SJSA1 (cell line): ENCODE results near the gene FMOD. TPM values are rescaled to one million over a fixed set of nuclear protein-coding genes. Genes with fewer than 3 reads are reported as not detected.
"Not testable (repeated sequence)": the region's sequence is repeated elsewhere in the genome, so short reads cannot be mapped to it uniquely, and the experiment has no call there.

Source experiments
- DNase-seq, 2 experiments: peaks; one replicate each; pipeline ENCODE4 v3.0.0-alpha.2; 2015 to 2020; ENCODE audit warnings: low spot score in 2 of 2, low read depth in 1 of 2
- H3K27ac ChIP-seq: fragments of 250-450 bp; sonication (Bioruptor Pico); 2 replicates; pipeline ENCODE4 v1.5.1; 2020; ENCODE audit warnings: mild to moderate bottlenecking, moderate library complexity
- H3K27me3 ChIP-seq: fragments of 250-450 bp; sonication (Bioruptor Pico); replicated peaks from 2 replicates; pipeline ENCODE4 v1.5.1; 2020; ENCODE audit warnings: mild to moderate bottlenecking, moderate library complexity
- H3K36me3 ChIP-seq: fragments of 250-450 bp; sonication (Bioruptor Pico); 2 replicates; pipeline ENCODE4 v1.5.1; 2020; ENCODE audit warnings: mild to moderate bottlenecking
- H3K4me1 ChIP-seq: fragments of 250-450 bp; sonication (Bioruptor Pico); replicated peaks from 2 replicates; pipeline ENCODE4 v1.6.1; 2021; ENCODE audit warnings: mild to moderate bottlenecking
- H3K4me3 ChIP-seq: fragments of 250-450 bp; sonication (Bioruptor Pico); 2 replicates; pipeline ENCODE4 v1.5.1; 2020; ENCODE audit warnings: mild to moderate bottlenecking
- H3K9me3 ChIP-seq: fragments of 250-450 bp; sonication (Bioruptor Pico); replicated peaks from 2 replicates; pipeline ENCODE4 v1.5.1; 2020; ENCODE audit warnings: mild to moderate bottlenecking
- total RNA-seq: library from RNA; depleted of rRNA; stranded (reverse); fragments of >200 nt; shearing (Covaris generic); gene quantifications from 2 replicates; pipeline ENCODE4 v1.2.3, GENCODE V29; 2014

The FMOD gene
- total RNA-seq, 1 experiment from 2014 or later = 0.87 TPM

GRCh38 chr1:203314025-203314759 lies 36.7 kb downstream of the FMOD start:
- H3K4me3 ChIP-seq, H3K4me1 ChIP-seq, H3K27me3 ChIP-seq, H3K36me3 ChIP-seq, DNase-seq, H3K27ac ChIP-seq, H3K9me3 ChIP-seq: not testable (repeated sequence)

DNA sequence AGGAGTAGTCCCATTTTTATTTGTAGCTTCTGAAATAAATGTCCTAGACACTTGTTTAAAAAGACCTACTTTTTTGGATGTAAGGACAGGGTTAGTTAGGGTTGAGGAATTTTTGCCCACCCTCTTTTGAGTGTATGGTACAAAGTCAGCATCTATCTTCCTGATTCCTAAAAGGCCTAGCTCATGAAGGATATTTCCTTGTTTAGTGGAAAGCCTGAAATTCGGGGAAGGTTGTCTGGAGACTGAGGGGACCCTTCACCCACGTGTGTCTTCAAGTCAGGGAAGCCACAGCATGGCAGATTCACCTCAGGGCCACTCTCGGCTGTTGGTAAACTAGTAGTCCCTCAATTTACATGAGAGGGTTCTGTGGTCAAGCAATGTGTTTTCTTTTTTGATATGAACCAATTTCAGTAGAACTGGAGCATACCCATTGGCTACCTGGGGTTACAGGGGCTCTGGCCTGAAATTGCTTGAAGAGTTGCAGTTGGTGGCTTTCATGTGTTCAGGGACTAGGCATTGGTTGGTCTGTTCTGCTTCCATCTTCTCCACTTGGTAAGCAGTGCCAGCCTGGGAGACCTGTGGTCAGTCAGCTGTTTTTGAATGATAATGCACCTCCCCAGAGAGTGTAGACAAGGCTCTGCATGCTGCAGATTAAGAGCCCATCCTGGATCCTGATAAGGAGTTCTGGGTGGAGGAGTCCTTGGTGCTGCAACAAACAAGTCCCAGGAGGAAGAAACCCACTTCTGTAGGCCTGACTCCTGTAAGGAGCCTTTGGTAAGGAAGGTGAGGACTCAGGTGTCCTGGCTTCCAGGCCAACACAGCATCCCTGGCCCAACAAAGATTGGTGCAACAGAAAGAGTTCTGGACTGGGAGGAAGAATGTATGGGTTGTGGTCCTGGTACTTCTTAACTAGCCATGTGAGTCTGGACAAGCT lies 39.3 kb downstream of the FMOD start:
- no peaks in the 10 kb centered on the region for H3K9me3 ChIP-seq
- no peak overlapping the region for H3K4me3 ChIP-seq
- peaks cover 5% of the 10 kb centered on the region for H3K4me1 ChIP-seq
- no peaks in the 10 kb centered on the region for H3K27me3 ChIP-seq
- DNase-seq = no peak
- no peak overlapping the region for H3K27ac ChIP-seq
- H3K36me3 ChIP-seq = no peaks in the 10 kb centered on the region; the same call in 1 of the 2 replicates

GRCh38 chr1:203308923-203309331 lies 42.0 kb downstream of the FMOD start:
- DNase-seq = no peak
- Histone ChIP-seq H3K36me3 (no peaks in the 10 kb centered on the region; the same call in 1 of the 2 replicates), H3K27me3 (no peaks in the 10 kb centered on the region), H3K27ac (no peak overlapping the region), H3K9me3 (no peaks in the 10 kb centered on the region), H3K4me1 (peaks cover 21% of the 10 kb centered on the region), H3K4me3 (no peak overlapping the region)

GRCh38 chr1:203308328-203308922 lies 42.5 kb downstream of the FMOD start:
- Histone ChIP-seq H3K4me3 (no peak overlapping the region), H3K9me3 (no peaks in the 10 kb centered on the region), H3K27ac (no peak overlapping the region), H3K27me3 (no peaks in the 10 kb centered on the region), H3K36me3 (no peaks in the 10 kb centered on the region; the same call in 1 of the 2 replicates), H3K4me1 (peaks cover 21% of the 10 kb centered on the region)
- DNase-seq = no peak

- no peak overlapping the region for H3K4me3 ChIP-seq
- DNase-seq = no peak
- H3K27ac ChIP-seq = no peak overlapping the region
- H3K27me3 ChIP-seq = no peaks in the 10 kb centered on the region
- H3K36me3 ChIP-seq = no peaks in the 10 kb centered on the region; the same call in 1 of the 2 replicates
- H3K9me3 ChIP-seq = no peaks in the 10 kb centered on the region
- peaks cover 21% of the 10 kb centered on the region for H3K4me1 ChIP-seq
These were observed 43.2 kb downstream of the FMOD start for GRCh38 chr1:203307641-203308126.

DNA sequence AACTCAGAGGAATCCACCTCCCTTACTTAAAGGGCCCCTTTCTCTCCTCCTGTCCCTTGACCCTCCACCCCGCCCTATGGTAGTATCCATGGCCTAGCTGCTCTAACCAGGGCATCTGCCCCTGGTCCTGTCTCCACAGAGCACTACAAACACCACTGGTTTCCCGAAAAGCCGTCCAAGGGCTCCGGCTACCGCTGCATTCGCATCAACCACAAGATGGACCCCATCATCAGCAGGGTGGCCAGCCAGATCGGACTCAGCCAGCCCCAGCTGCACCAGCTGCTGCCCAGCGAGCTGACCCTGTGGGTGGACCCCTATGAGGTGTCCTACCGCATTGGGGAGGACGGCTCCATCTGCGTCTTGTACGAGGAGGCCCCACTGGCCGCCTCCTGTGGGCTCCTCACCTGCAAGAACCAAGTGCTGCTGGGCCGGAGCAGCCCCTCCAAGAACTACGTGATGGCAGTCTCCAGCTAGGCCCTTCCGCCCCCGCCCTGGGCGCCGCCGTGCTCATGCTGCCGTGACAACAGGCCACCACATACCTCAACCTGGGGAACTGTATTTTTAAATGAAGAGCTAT lies 43.9 kb downstream of the FMOD start:
- H3K9me3 ChIP-seq = no peaks in the 10 kb centered on the region
- H3K4me1 ChIP-seq = peaks cover 21% of the 10 kb centered on the region
- DNase-seq = no peak
- H3K27me3 ChIP-seq = no peaks in the 10 kb centered on the region
- no peaks in the 10 kb centered on the region; the same call in 1 of the 2 replicates for H3K36me3 ChIP-seq
- H3K4me3 ChIP-seq = 0 out of 2 replicates have a peak overlapping the region, but pooled peaks have one; percentile 73
- H3K27ac ChIP-seq = no peak overlapping the region

DNA sequence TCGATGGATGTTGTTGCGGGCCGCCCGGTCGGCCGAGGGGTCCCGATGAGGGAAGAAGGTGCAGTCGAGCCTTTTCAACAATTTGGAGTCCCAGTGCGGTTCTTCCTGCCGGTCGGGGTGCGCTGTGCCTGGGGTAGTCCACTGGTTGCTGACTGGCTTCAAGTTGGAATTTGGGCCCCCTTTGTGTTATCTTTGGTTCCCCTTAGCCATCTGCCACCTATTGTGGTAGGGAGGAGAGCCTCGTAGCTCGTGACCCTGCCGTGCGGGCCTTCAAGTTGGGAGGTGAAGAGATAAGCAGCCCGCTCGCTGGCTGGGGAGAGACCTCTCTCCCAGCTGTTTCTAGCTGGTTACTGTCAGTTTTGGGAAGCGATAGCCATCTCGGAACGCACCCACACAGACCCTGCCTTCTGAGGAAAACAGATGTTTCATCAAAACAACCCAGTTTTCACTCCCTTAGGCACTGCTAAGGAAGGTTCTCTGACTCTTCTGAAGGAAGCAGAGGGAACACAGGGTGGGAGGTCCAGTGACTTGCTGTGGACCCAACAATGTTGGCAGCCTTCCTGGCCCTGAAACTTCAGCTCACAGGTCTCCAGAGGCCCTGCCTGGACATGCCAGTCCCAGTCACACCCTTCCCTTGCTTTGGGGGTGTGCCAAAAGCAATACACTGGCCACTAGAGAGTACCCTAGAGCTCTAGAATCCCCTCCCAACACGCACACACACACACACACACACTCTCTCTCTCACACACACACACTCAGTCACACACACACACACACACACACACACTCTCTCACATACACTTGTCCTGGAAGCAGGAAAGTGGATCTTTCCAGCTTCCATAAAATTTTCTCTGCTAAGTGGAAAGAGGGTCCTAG lies 44.6 kb downstream of the FMOD start:
- Histone ChIP-seq H3K4me1 (peaks cover 21% of the 10 kb centered on the region), H3K27me3 (no peaks in the 10 kb centered on the region), H3K4me3 (peak overlapping the region; percentile 73), H3K36me3 (no peaks in the 10 kb centered on the region; the same call in 1 of the 2 replicates), H3K27ac (no peak overlapping the region), H3K9me3 (no peaks in the 10 kb centered on the region)
- DNase-seq = peak; percentile 77 to 91

GRCh38 chr1:203305809-203306088 lies 45.2 kb downstream of the FMOD start:
- Histone ChIP-seq H3K4me3 (peak overlapping the region; percentile 73), H3K27ac (peak overlapping the region; percentile 49), H3K9me3 (no peaks in the 10 kb centered on the region), H3K4me1 (peaks cover 21% of the 10 kb centered on the region), H3K36me3 (no peaks in the 10 kb centered on the region; the same call in 1 of the 2 replicates), H3K27me3 (no peaks in the 10 kb centered on the region)
- no peak for DNase-seq

GRCh38 chr1:203304919-203305808 lies 45.8 kb downstream of the FMOD start, which contains the start of gene BTG2:
TSS of gene BTG2 (plus strand) at chr1:203305519. CDS start at chr1:203305607, 88 bp downstream.
- Histone ChIP-seq H3K4me3 (peak within 1 kb of the TSS; percentile 73), H3K27ac (peak within 1 kb of the TSS; percentile 49), H3K27me3 (no peaks in the 10 kb centered on the region), H3K4me1 (peaks cover 21% of the 10 kb centered on the region), H3K36me3 (no peaks in the 10 kb centered on the region; the same call in 1 of the 2 replicates), H3K9me3 (no peaks in the 10 kb centered on the region)
- DNase-seq = peak; percentile 81 to 86

DNA sequence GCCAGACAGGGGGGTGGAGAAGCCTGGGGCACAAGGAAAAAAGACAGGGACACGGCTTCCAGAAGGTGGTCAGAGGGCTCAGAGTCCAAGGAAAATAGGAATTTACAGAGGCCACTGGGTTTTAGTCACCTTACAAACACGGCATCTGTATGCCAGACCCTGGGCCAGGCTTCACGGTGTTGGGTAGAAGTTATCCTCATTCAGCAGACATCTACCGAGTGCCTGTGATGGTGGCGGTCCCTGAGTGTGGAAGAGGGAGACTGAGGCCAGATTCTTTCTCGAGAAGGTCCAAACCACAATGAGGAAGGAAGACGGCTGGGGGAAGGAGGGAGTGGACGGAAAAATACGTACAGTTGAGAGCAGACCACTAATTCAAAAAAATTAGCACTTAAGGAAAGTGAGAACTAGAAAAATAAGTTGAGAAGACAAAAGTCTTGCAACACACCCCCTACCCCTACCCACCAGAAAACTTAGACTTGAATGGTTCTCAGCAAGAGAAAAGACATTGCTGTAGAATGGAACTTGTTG lies 46.5 kb downstream of the FMOD start:
- H3K4me3 ChIP-seq = peak overlapping the region; percentile 73

DNA sequence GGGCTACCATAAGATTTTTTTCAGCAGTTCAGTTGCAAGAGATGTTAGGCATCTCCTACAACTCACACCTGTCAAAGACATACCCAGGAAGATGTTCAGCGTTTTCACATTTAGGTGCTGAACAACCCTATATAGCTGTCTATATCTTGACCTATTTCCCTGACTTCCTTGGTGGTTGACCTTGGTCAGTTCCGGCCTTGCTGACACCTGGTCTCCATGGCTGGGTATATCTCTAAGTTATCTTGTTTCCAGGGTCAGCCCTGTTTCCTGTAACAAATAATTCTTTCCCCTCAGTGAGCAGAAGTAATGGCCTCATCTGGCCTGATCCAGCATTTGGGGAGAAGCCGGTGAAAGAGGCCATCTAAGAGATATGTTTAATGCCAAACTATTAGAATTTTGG lies 48.0 kb downstream of the FMOD start:
- Histone ChIP-seq H3K4me3 (no peak overlapping the region), H3K4me1 (peaks cover 21% of the 10 kb centered on the region), H3K9me3 (no peaks in the 10 kb centered on the region), H3K36me3 (no peaks in the 10 kb centered on the region; the same call in 1 of the 2 replicates), H3K27ac (no peak overlapping the region), H3K27me3 (no peaks in the 10 kb centered on the region)
- DNase-seq = no peak

More for the DNA sequence above, 46.5 kb downstream of the FMOD start:
- H3K27ac ChIP-seq = no peak overlapping the region
- no peaks in the 10 kb centered on the region for H3K27me3 ChIP-seq
- no peaks in the 10 kb centered on the region for H3K9me3 ChIP-seq
- no peaks in the 10 kb centered on the region; the same call in 1 of the 2 replicates for H3K36me3 ChIP-seq
- peaks cover 21% of the 10 kb centered on the region for H3K4me1 ChIP-seq
- no peak for DNase-seq
